ENCODE measurements around the gene SCNM1.
"Not testable (repeated sequence)": the region's sequence is repeated elsewhere in the genome, so short reads cannot be mapped to it uniquely, and the experiment has no call there.

Gene SCNM1

DNA sequence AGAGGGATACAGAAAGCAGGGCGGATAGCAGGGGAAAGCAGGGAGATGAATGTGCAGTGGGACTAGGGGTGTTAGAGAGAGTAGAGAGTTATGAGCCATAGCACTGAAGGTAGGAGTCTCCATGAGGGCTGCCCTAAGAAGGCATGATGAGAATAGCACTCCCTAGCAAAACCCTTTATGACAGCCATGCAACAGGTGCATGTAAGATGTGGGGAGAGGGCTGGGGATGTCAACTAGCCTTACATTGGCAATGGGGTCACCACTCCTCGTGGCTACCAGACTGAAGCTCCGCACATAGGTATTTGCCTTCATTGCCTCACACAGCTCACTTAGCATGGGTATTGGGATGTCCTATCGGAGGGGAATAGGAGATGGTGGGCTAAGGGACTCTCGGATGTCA is 5.2 kb downstream of the SCNM1 start:
- no peak for TF ChIP-seq CTCF (conservative IDR thresholded peaks at IDR 0.05; ENCODE audit: low read depth)
- no peak for DNase-seq (ENCODE audit: low spot score)
- CTCF ChIA-PET: interaction anchor here (0.6 to 0.8 kb wide), 3 partner anchors 30 to 135 kb away, joined by 4 read pairs; no protein-coding TSS in a partner anchor
- H3K27ac ChIP-seq: no peak overlapping the region
- POLR2A ChIA-PET (ENCODE audit: low non-redundant PET): no interaction called here

- TF ChIP-seq CTCF (conservative IDR thresholded peaks at IDR 0.05; ENCODE audit: low read depth): no peak
- peak overlapping the region; percentile 71 for H3K27ac ChIP-seq
- ChIA-PET POLR2A (ENCODE audit: low non-redundant PET) (no interaction called here), CTCF (interaction anchor here (0.5 to 0.7 kb wide), 4 partner anchors 33 to 290 kb away, joined by 3 to 6 read pairs (median 4); no protein-coding TSS in a partner anchor)
- no peak for DNase-seq (ENCODE audit: low spot score)
Measured at GRCh38 chr1:151175041-151175741, 9.2 kb downstream of the SCNM1 start.

- DNase-seq (ENCODE audit: low spot score): no peak
- ChIA-PET CTCF (interaction anchor here (0.5 to 0.7 kb wide), 2 partner anchors 104 to 614 kb away, joined by 3 to 4 read pairs; no protein-coding TSS in a partner anchor), POLR2A (ENCODE audit: low non-redundant PET) (no interaction called here)
- TF ChIP-seq CTCF (conservative IDR thresholded peaks at IDR 0.05; ENCODE audit: low read depth): peak; percentile 57
- H3K27ac ChIP-seq: peak within 1 kb of the TSS; percentile 71
Measured at GRCh38 chr1:151175863-151176262, 9.9 kb downstream of the SCNM1 start, which contains the start of gene TMOD4. TMOD4 (minus strand) TSS chr1:151175981; CDS start chr1:151174875, 1,106 bp downstream.

DNA sequence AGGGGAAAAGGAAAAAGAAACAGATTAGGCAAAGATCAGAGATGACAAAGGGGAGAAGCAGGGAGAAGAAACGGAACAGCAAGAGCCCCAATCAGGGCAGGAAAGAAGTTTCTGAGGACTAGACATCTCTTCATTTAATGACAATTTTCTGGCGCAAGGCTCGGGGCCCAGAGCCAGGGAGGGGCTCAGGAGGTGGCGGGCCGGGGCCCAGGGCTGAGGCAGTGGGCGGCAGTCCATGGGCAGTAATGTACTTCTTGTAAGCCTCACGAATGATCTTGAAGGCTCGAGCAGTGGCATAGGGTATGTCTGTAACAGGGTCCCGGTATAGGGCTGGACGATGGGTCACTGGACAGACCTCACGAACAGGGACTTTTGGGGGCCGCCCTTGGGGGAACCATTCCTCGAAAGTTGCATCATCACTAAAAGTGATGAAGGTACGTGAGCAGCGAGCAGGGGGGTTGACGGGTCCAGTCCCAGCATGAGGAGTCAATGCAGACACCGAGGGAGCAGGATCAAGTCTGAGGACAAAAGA is 10.6 kb downstream of the SCNM1 start:
- POLR2A ChIA-PET (ENCODE audit: low non-redundant PET): no interaction called here
- DNase-seq (ENCODE audit: low spot score): no peak
- CTCF ChIA-PET: interaction anchor here (0.5 to 0.7 kb wide), 2 partner anchors 35 to 613 kb away, joined by 4 to 6 read pairs; no protein-coding TSS in a partner anchor
- no peak for TF ChIP-seq CTCF (conservative IDR thresholded peaks at IDR 0.05; ENCODE audit: low read depth)
- peak overlapping the region; percentile 17; the same call in 1 of the 2 replicates for H3K27ac ChIP-seq

DNA sequence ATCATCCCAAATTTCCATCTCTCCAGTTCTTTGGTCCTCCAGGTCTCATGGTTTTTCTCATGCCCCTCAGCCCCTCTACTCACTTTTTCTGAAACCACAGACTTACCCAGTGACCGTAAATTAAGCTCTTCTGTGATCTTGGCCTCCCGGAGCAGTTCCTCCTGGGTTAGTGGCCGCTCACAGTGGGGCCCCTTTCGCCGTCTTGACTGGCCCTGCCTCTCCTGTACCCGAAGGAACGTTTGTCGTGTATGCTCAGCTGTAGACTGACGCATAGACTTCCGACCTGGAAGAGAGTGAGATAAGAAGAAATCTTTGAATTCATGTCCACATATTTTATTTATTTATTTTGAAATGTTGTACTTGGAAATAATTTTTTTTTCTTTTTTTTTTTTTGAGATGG is 18.3 kb downstream of the SCNM1 start:
- no peak for TF ChIP-seq CTCF (conservative IDR thresholded peaks at IDR 0.05; ENCODE audit: low read depth)
- CTCF ChIA-PET: no interaction called here
- POLR2A ChIA-PET (ENCODE audit: low non-redundant PET): no interaction called here
- H3K27ac ChIP-seq: no peak overlapping the region
- no peak for DNase-seq (ENCODE audit: low spot score)

DNA sequence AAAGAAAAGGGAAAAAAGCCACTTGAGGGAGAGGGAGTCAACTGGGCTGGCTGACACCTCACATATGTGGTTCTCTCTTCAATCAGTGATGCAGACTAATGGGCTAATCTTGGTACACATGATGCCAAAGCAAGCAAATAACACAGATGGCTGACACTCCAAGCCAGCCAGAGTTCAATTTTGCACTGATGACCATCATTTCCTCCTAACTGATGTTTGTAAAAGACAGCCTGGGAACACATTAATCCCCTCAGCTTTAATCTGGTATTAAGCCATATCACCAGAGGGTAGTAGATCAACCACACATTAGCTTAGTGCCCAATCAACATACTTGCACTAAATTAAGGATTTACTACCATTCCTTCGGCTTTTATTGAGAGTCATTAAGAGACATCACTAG is 21.3 kb downstream of the SCNM1 start:
- TF ChIP-seq CTCF (conservative IDR thresholded peaks at IDR 0.05; ENCODE audit: low read depth): no peak
- DNase-seq (ENCODE audit: low spot score): no peak
- H3K27ac ChIP-seq: no peak overlapping the region
- POLR2A ChIA-PET (ENCODE audit: low non-redundant PET): no interaction called here
- CTCF ChIA-PET: interaction anchor here (0.5 kb wide), 1 partner anchor 506 kb away, joined by 3 read pairs; no protein-coding TSS in a partner anchor

GRCh38 chr1:151188667-151189066 is 22.7 kb downstream of the SCNM1 start:
- peak overlapping the region; percentile 52 for H3K27ac ChIP-seq
- DNase-seq (ENCODE audit: low spot score); CTCF ChIA-PET; POLR2A ChIA-PET (ENCODE audit: low non-redundant PET): not testable (repeated sequence)

All from RWPE1 (cell line).